Activated T-cell treated with anti-CD3 and anti-CD28 coated beads, Interleukin-2, amount 50 U/mL, for 4 hours (primary cell): ENCODE results near the gene AEBP1. TPM values are rescaled to one million over a fixed set of nuclear protein-coding genes. Genes with fewer than 3 reads are reported as not detected.

Experiments used
- ATAC-seq, 2 donors: fragments of 200-7000 bp; cut with Tn5 transposase; one replicate each; pipeline ENCODE4 v1.10.0; 2021
- DNase-seq: peaks from one replicate; pipeline ENCODE4 v3.0.0-alpha.2; 2020
- H3K27me3 Mint-ChIP-seq: one replicate; pipeline ENCODE4 v1.8.0; 2021; ENCODE audit warnings: low read depth, mixed read lengths
- H3K36me3 Mint-ChIP-seq: one replicate; pipeline ENCODE4 v1.8.0; 2022; ENCODE audit warnings: mixed read lengths; ENCODE audit not compliant: insufficient read depth
- H3K4me1 Mint-ChIP-seq: one replicate; pipeline ENCODE4 v1.8.0; 2021; ENCODE audit warnings: low read depth, mixed read lengths
- H3K4me3 Mint-ChIP-seq: one replicate; pipeline ENCODE4 v1.8.0; 2021; ENCODE audit warnings: mild to moderate bottlenecking, moderate library complexity, mixed read lengths
- H3K9me3 Mint-ChIP-seq: one replicate; pipeline ENCODE4 v1.8.0; 2021; ENCODE audit warnings: mixed read lengths
- total RNA-seq, 3 donors: library from RNA; stranded (reverse); gene quantifications; one replicate each; pipeline ENCODE4 v1.2.1, GENCODE V29; 2021

Gene AEBP1
- total RNA-seq, 3 donors from 2014 or later = 26.7 to 36.3 (median 35.7) TPM

DNA sequence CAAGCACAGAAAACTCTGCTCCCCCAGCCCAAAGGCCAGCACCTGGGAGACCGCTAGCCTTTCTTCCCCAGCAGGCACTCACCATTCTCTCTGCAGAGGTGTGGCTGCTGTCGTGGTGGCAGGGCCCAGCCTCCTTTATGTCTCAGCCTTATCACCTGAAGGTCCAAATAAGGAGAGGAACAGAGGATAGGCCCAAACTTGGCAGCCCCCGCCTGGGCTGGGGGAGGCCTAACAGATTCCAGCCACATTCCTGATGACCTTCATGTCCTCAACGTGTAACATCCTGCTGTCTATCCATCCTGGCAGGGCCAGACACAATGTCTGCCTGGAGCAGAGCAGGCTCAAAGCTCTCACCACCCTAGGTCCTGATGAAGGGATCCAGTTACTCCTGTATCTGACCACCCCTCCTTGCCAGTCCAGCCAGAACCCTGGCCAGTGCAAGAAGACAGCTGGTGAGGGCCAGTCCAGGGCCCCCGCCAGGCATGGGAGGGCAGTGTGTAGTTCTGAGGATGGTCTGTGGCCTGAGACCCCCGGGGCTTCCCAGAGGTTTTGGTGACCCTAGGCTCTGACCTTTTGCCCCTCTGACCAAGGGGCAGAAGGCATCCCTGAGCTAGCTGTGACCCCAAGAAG, 37.2 kb downstream of the AEBP1 start, which contains the start of gene MYL7:
TSS of gene MYL7 (minus strand) at position 112 of the 630 bp plus-strand sequence. CDS start at position 85, 27 bp downstream.
- no peaks in the 10 kb centered on the region for H3K36me3 Mint-ChIP-seq
- DNase-seq = no peak
- no peak within 1 kb of the TSS for H3K4me3 Mint-ChIP-seq
- H3K9me3 Mint-ChIP-seq = no peaks in the 10 kb centered on the region
- ATAC-seq = no peak
- H3K27me3 Mint-ChIP-seq = peaks cover 9% of the 10 kb centered on the region
- H3K4me1 Mint-ChIP-seq = peaks cover 4% of the 10 kb centered on the region

- Mint-ChIP-seq H3K4me1 (peaks cover 4% of the 10 kb centered on the region), H3K9me3 (no peaks in the 10 kb centered on the region), H3K27me3 (peaks cover 9% of the 10 kb centered on the region), H3K36me3 (no peaks in the 10 kb centered on the region), H3K4me3 (no peak overlapping the region)
- DNase-seq (no peak), ATAC-seq (no peak)
These were observed 37.9 kb downstream of the AEBP1 start for GRCh38 chr7:44142028-44142427.

- ATAC-seq (no peak), DNase-seq (no peak)
- H3K4me1 Mint-ChIP-seq = peaks cover 4% of the 10 kb centered on the region
- no peak overlapping the region for H3K4me3 Mint-ChIP-seq
- H3K9me3 Mint-ChIP-seq = no peaks in the 10 kb centered on the region
- H3K27me3 Mint-ChIP-seq = peaks cover 9% of the 10 kb centered on the region
- H3K36me3 Mint-ChIP-seq = no peaks in the 10 kb centered on the region
These were observed 39.6 kb downstream of the AEBP1 start for GRCh38 chr7:44143646-44144250.

DNA sequence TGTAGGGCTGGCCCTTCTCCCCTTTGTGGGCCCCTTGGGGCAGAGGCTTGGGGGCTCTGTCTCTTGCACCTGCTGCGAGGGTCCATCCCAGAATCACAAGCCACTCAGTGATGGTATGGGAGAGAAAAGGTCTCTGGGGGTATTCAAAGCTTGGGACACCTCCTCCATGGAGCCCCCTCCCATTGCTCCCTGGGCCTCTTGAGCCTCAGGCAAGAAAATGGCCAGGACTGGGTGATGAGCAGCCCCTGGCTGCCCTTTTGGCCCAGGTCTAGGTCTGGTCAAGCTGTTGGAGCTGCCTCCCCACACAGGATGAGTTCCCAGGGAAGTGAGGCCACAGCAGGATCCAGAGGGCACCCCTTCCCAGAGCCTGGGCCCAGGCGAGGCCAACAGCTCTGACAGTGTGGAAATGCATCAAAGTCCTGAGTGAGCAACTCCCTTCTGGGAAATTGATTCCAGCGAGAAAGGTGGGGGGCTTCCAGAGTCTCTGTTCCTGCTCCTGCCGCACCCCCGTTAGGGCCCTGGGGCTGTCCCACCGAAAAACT, 40.4 kb downstream of the AEBP1 start:
- Mint-ChIP-seq H3K27me3 (peaks cover 9% of the 10 kb centered on the region), H3K4me3 (no peak overlapping the region), H3K36me3 (no peaks in the 10 kb centered on the region), H3K9me3 (no peaks in the 10 kb centered on the region), H3K4me1 (peaks cover 4% of the 10 kb centered on the region)
- DNase-seq = no peak
- no peak for ATAC-seq

- no peak for ATAC-seq
- peak overlapping the region; percentile 61 for H3K4me3 Mint-ChIP-seq
- DNase-seq = no peak
- H3K36me3 Mint-ChIP-seq = no peaks in the 10 kb centered on the region
- H3K4me1 Mint-ChIP-seq = peaks cover 4% of the 10 kb centered on the region
- peaks cover 9% of the 10 kb centered on the region for H3K27me3 Mint-ChIP-seq
- no peaks in the 10 kb centered on the region for H3K9me3 Mint-ChIP-seq
These were observed 40.9 kb downstream of the AEBP1 start for GRCh38 chr7:44144968-44145478.

- peaks cover 4% of the 10 kb centered on the region for H3K4me1 Mint-ChIP-seq
- H3K36me3 Mint-ChIP-seq = no peaks in the 10 kb centered on the region
- no peaks in the 10 kb centered on the region for H3K9me3 Mint-ChIP-seq
- peak; percentile 64 for DNase-seq
- peak; percentile 70 to 71 for ATAC-seq
- H3K4me3 Mint-ChIP-seq = peak overlapping the region; percentile 61
- peaks cover 9% of the 10 kb centered on the region for H3K27me3 Mint-ChIP-seq
These were observed 41.4 kb downstream of the AEBP1 start for GRCh38 chr7:44145479-44145968.

DNA sequence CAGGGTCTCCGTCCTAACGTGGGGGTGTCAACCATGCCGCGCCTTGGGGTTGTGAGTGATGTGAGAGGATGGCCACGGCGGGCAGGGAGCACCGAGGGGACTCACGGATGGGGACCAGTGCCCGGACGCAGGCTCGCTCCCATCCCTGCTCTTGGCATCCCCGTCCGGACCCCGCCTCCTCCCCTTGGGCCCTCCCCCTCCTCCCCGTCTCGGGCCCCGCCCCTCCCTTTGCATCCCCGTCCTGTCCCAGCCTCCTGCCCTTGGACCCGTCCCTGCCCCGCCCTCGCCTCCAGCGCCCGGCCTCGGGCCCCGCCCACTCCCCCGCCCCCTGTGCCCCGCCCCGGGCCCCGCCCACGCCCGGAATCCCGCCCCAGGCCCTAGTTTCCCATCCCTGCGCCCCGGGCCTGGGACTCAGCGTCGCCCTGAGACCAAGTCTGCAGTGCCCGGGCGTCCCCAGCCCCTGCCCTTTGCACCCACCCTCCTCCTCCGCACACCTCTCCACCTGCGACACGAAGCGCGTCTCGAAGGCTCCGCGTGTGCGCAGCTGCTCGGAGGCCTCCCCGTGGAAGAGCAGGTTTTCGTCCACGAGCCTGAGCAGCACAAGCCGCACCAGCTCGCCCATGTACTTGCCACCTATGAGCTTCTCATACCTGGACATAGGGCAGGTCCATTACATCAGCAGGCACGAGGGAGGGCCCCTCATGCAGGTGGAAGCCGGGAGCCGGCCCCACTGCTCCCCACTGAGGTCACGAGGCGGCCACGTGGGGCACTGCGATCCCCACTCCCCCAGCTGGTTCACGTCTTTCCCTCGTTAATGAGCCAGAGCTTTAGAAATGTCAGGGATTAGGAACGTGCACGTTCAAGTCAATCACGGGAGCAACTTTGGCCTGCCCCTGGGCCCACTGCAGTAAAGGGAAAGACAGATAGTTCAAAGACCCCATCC, 42.1 kb downstream of the AEBP1 start:
- Mint-ChIP-seq H3K27me3 (peaks cover 9% of the 10 kb centered on the region), H3K36me3 (no peaks in the 10 kb centered on the region), H3K4me3 (peak overlapping the region; percentile 61), H3K4me1 (peaks cover 4% of the 10 kb centered on the region), H3K9me3 (no peaks in the 10 kb centered on the region)
- ATAC-seq (peak; percentile 68 to 82), DNase-seq (peak; percentile 73)

DNA sequence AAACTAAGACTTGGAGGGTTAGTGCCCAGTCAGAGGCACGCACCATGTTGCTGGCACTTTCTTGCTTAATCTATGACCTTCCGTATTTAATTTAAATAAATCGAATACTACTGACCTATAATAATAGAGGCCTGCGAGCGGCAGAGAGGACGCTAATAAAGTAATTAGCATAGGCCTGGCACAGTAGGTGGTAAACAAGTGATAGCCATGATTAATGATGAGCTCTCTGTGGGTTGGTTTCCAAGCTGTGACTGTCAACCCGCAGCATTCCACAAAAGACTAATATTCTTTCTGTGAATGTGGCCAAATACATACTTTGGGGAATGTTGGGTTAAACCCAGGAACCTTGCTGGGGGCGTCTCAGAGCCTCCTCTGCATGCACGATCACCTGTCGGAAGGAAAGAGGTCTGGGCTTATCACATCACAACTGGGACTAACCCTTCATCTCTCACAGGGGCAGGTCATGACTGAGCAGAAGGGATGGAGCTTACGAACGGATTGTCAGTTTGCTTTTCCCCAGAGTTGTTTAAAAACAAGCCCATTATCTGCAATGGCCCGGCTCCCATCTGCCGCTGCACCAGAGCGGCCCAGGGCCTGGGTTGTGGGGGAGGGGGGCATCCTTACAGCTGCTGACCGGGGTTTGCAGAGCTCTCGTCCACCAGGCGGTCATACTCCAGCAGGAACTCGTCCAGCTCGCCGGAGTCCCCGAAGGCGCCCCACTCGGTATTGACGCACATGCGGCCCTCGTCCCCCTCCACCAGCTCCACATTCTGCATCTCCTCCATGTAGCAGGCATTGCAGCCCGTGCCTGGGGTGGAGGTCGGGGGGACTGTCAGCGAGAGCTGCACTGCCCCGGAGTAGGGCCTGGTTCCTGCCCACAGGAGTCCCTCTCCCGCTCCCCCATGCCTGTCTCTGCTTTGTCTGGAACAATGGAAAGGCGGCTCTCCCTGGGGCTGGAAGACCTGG, 43.2 kb downstream of the AEBP1 start:
- H3K27me3 Mint-ChIP-seq = peaks cover 11% of the 10 kb centered on the region
- H3K9me3 Mint-ChIP-seq = no peaks in the 10 kb centered on the region
- no peak for DNase-seq
- H3K36me3 Mint-ChIP-seq = no peaks in the 10 kb centered on the region
- no peak overlapping the region for H3K4me3 Mint-ChIP-seq
- no peak for ATAC-seq
- peaks cover 4% of the 10 kb centered on the region for H3K4me1 Mint-ChIP-seq

DNA sequence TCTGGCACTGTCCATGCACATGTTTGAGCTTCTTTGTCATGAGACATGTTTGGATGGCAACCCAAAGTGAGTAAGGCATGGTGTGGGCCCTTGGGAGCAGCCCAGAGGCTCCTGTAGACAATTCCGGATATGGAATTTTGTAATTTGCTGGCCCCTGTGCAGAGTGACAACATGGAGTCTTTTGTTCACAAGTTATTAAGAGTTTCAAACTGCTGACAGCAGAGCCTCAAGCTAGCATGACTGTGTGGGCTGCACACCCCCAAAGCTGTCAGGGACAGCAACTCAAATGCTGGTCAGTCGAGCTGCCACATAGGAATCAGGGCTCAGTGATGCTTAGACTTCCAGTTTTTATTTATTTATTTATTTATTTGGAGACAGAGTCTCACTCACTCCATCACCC, 44.0 kb downstream of the AEBP1 start:
- no peak for DNase-seq
- Mint-ChIP-seq H3K36me3 (no peaks in the 10 kb centered on the region), H3K27me3 (peaks cover 11% of the 10 kb centered on the region), H3K4me1 (peaks cover 4% of the 10 kb centered on the region), H3K4me3 (no peak overlapping the region), H3K9me3 (no peaks in the 10 kb centered on the region)
- ATAC-seq = no peak

GRCh38 chr7:44148961-44149536, 44.9 kb downstream of the AEBP1 start:
- Mint-ChIP-seq H3K9me3 (no peaks in the 10 kb centered on the region), H3K4me1 (peaks cover 4% of the 10 kb centered on the region), H3K27me3 (peaks cover 10% of the 10 kb centered on the region), H3K36me3 (no peaks in the 10 kb centered on the region), H3K4me3 (no peak overlapping the region)
- DNase-seq (no peak), ATAC-seq (no peak)

DNA sequence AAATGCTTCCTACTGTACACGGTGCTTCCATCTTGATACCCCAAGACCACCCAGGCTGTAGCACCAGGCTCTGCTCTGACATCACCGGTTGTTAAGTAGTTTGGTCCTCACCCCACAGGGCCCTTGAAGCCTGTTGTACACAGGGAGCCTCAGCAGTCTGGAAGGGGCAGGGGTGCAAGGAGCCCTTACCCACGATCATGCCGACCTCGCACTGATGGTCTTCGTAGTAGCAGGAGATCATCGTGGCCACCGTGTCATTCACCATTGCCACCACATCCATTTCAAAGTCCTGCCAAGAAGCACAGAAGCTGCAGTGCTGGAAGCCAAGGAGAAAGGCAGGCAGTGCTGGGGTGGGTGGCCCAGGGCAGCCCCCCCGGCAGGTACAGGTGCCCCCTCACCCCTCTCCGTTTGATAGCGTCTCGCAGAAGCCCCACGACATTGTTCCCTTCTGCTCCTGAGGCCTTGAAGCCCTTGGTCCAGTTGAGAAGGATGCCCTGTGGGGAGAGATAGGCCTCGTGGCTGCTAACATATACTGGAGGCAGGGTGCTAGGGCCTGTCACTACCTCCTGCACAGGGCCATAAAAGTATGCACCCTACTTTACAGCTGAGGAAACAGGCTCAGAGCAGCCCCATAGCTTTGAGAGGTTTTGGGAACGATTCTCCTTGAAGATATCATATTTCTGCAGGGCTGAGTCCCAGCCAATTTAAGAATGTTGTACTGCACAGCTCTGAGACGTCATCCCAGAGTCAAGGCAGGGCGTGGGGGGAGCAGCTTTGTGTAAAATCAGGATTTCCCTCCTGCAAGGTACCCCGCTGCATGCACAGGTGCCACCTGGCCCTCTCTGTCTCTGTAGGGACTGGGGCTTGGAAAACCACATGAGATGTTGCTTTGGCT, 45.7 kb downstream of the AEBP1 start:
- ATAC-seq = no peak
- no peak overlapping the region for H3K4me3 Mint-ChIP-seq
- peaks cover 4% of the 10 kb centered on the region for H3K4me1 Mint-ChIP-seq
- H3K9me3 Mint-ChIP-seq = no peaks in the 10 kb centered on the region
- DNase-seq = no peak
- no peaks in the 10 kb centered on the region for H3K36me3 Mint-ChIP-seq
- peaks cover 7% of the 10 kb centered on the region for H3K27me3 Mint-ChIP-seq

DNA sequence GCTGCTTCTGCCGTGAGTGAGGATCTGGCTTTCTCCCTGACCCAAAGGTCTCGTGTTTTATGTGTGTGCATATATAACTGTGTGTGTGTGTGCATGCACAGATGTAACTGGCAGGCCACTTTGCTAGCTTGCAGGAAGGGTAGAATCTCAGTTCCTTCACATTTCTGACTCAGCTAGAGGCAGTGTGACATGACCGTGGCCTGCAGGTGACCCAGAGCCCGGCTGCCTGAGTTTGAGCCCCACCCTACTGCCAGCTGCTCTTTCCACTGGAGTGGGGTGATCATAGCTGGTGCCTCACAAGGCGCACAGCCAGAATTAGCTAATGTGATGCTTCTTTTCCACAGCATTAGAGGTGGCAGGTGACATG, 46.3 kb downstream of the AEBP1 start:
- ATAC-seq (no peak), DNase-seq (no peak)
- no peak overlapping the region for H3K4me3 Mint-ChIP-seq
- no peaks in the 10 kb centered on the region for H3K4me1 Mint-ChIP-seq
- H3K9me3 Mint-ChIP-seq = no peaks in the 10 kb centered on the region
- H3K27me3 Mint-ChIP-seq = peaks cover 2% of the 10 kb centered on the region
- no peaks in the 10 kb centered on the region for H3K36me3 Mint-ChIP-seq
